HFFc6 (cell line): ENCODE measurements around the gene CALCOCO1. TPM values are rescaled to one million over a fixed set of nuclear protein-coding genes. Genes with fewer than 3 reads are reported as not detected.
A peak's percentile ranks its signal among the peaks of the same experiment; 100 is the strongest.

Experiments
- DNase-seq: peaks from one replicate; pipeline ENCODE4 v3.0.0-alpha.2; 2018
- H3K27ac Mint-ChIP-seq: 2 replicates; pipeline ENCODE4 v1.8.0; 2020; ENCODE audit warnings: mild to moderate bottlenecking, mixed read lengths
- H3K27me3 Mint-ChIP-seq: 2 replicates; pipeline ENCODE4 v1.8.0; 2021; ENCODE audit warnings: mild to moderate bottlenecking, moderate library complexity, mixed read lengths; ENCODE audit not compliant: insufficient read depth
- H3K36me3 Mint-ChIP-seq: 2 replicates; pipeline ENCODE4 v1.8.0; 2021; ENCODE audit warnings: low read depth, mixed read lengths
- H3K4me1 Mint-ChIP-seq: 2 replicates; pipeline ENCODE4 v1.8.0; 2020; ENCODE audit warnings: low read depth, mixed read lengths
- H3K4me3 Mint-ChIP-seq: 2 replicates; pipeline ENCODE4 v1.8.0; 2020; ENCODE audit warnings: mild to moderate bottlenecking, moderate library complexity, mixed read lengths
- H3K9me3 Mint-ChIP-seq: 2 replicates; pipeline ENCODE4 v1.8.0; 2020; ENCODE audit warnings: mild to moderate bottlenecking, mixed read lengths
- CTCF ChIP-seq: fragments of 200-600 bp; sonication (generic); IDR thresholded peaks from 2 replicates; pipeline ENCODE4 v1.5.0; 2021; ENCODE audit warnings: antibody characterized with exemption, mild to moderate bottlenecking
- total RNA-seq, 6 experiments: library from RNA; stranded (reverse); fragmentation: NEBNext Ultra II Directional; extraction: Animal tissue kit (Norgen Biotek cat#: 25700); gene quantifications; 2 replicates in 1 of 6; 3 replicates in 5 of 6; pipeline ENCODE4 v1.2.3, GENCODE V29; 2021

CALCOCO1 gene
- total RNA-seq, 6 experiments from 2014 or later, result 77.3 to 99.3 (median 87.2) TPM

- Mint-ChIP-seq H3K36me3 (no peaks in the 10 kb centered on the region), H3K9me3 (no peaks in the 10 kb centered on the region), H3K27me3 (peaks cover 31% of the 10 kb centered on the region), H3K27ac (no peak overlapping the region), H3K4me3 (no peak overlapping the region), H3K4me1 (peaks cover 9% of the 10 kb centered on the region)
- peak; percentile 84 for DNase-seq
- peak; percentile 100 for TF ChIP-seq CTCF
Measured at GRCh38 chr12:53746592-53747092, 19.4 kb upstream of the CALCOCO1 start.

DNA sequence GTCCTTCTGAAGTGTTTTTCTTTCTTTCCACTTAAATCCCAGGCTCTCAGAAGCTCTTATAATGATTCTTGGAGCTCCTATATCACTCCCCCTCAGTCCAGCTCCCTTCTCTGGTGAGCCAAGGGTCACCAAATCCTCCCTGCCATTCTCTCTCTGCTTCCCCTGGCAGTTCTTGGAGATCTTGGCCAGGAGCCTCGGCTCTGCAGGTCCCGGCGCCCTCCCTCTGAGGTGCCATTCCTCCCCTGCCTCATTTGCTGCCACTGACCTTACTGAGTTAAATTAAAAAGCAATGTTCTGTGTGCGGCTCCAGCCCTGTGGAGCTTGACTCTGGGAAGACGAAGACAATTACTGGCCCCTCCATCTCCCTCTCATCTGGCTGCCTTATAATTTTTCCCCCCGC, 17.5 kb upstream of the CALCOCO1 start:
- DNase-seq, result no peak
- H3K36me3 Mint-ChIP-seq, result no peaks in the 10 kb centered on the region
- no peaks in the 10 kb centered on the region for H3K9me3 Mint-ChIP-seq
- peaks cover 27% of the 10 kb centered on the region for H3K27me3 Mint-ChIP-seq
- H3K4me1 Mint-ChIP-seq, result peaks cover 9% of the 10 kb centered on the region
- no peak for TF ChIP-seq CTCF
- no peak overlapping the region for H3K4me3 Mint-ChIP-seq
- H3K27ac Mint-ChIP-seq, result no peak overlapping the region

DNA sequence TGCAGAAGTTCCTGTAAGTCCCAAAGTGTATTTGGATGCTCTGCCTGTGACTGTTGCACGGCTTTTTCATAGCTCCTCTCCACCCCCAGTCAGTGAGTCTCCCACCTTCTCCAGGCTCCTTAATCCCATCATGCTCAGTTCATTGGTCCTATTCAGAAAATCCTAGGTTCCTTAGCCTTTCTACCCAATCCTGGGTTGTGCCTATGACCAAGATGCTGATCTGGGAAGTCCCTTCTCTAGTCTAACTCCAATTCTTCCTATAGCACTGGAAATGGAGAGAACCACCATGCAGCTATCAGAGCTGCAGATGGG, 16.8 kb upstream of the CALCOCO1 start:
- Mint-ChIP-seq H3K27ac (no peak overlapping the region), H3K27me3 (peaks cover 31% of the 10 kb centered on the region), H3K36me3 (no peaks in the 10 kb centered on the region), H3K9me3 (no peaks in the 10 kb centered on the region), H3K4me1 (peaks cover 9% of the 10 kb centered on the region), H3K4me3 (no peak overlapping the region)
- no peak for TF ChIP-seq CTCF
- DNase-seq, result no peak

DNA sequence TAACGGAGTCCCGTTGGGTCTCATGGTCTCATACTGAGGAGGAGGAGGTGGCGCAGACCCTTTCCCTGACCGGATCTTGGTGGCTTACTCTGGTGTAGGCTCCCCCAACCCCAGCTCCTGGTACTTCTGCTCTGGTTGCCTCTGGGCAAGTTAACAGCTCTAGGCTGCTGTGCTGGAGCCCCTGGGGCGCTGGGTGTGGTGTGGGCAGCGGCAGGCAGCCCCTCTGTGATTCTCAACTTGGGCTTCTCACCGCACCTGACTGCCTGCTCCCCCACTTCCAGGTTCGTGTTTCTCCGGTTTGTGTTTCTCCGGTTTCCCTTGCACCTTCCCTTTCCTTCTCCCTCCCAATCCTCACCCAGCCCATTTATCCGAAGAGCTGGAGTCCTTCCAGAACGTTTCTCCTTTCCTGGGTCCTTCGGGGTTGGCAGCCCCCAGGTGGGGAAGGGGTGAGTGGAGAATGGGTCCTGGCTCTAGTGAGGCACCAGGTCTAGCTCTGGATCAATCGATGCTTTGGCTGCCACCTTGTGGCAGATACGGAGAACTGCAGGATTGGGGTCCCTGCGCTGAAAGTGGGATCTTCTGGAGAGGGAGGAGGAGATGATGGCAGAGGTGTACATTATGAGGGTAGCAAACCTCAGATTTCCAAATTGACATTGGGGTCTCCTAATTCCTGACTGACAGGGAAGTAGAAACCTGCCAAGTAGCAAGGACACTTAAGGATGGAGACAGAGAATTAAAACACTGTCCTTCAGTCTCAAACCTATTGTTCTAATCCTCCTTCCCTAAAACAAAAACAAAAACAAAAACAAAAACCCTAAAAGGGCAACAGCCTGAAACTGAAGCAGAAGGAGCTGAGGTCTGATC, 16.2 kb upstream of the CALCOCO1 start:
- DNase-seq, result no peak
- TF ChIP-seq CTCF, result peak; percentile 97
- H3K36me3 Mint-ChIP-seq, result no peaks in the 10 kb centered on the region
- no peak overlapping the region for H3K27ac Mint-ChIP-seq
- H3K4me1 Mint-ChIP-seq, result peaks cover 9% of the 10 kb centered on the region
- peaks cover 36% of the 10 kb centered on the region for H3K27me3 Mint-ChIP-seq
- H3K4me3 Mint-ChIP-seq, result no peak overlapping the region
- H3K9me3 Mint-ChIP-seq, result no peaks in the 10 kb centered on the region

- no peak for DNase-seq
- Mint-ChIP-seq H3K36me3 (no peaks in the 10 kb centered on the region), H3K4me3 (no peak overlapping the region), H3K27me3 (peaks cover 60% of the 10 kb centered on the region), H3K27ac (no peak overlapping the region), H3K9me3 (no peaks in the 10 kb centered on the region), H3K4me1 (no peaks in the 10 kb centered on the region)
- peak; percentile 26; the same call in 1 of the 2 replicates for TF ChIP-seq CTCF
Measured at GRCh38 chr12:53740130-53740491, 12.9 kb upstream of the CALCOCO1 start.
